ENCODE data around the gene RMC1. TPM values are rescaled to one million over a fixed set of nuclear protein-coding genes. Genes with fewer than 3 reads are reported as not detected.

RMC1 gene
- total RNA-seq, 1 donor from 2014 or later: 28.3 TPM

- H3K4me2 ChIP-seq (ENCODE audit: low read length): no peak overlapping the region
- no peak overlapping the region for H3K27ac ChIP-seq (ENCODE audit: low read depth, low read length)
- no peaks in the 10 kb centered on the region for H4K20me1 ChIP-seq (ENCODE audit: insufficient read depth, low read length)
- H3K4me1 ChIP-seq (ENCODE audit: insufficient read depth, low read length): no peaks in the 10 kb centered on the region
- Mint-ChIP-seq H3K9me3 (ENCODE audit: unreplicated experiment) (peaks cover 2% of the 10 kb centered on the region), H3K4me3 (ENCODE audit: unreplicated experiment) (peak overlapping the region; percentile 23), H3K36me3 (ENCODE audit: low read depth, unreplicated experiment) (peaks cover 40% of the 10 kb centered on the region), H3K27me3 (ENCODE audit: low read depth, unreplicated experiment) (no peaks in the 10 kb centered on the region), H3K27ac (ENCODE audit: unreplicated experiment) (peak overlapping the region; percentile 93), H3K4me1 (ENCODE audit: low read depth, unreplicated experiment) (peaks cover 54% of the 10 kb centered on the region)
- FAIRE-seq: no peak
- H2AFZ ChIP-seq (ENCODE audit: low read depth, low read length): no peak overlapping the region
- no peak overlapping the region for H3K9ac ChIP-seq (ENCODE audit: low read length)
- H3K36me3 ChIP-seq (ENCODE audit: insufficient read depth, low read length): peaks cover 47% of the 10 kb centered on the region
- H3K79me2 ChIP-seq (ENCODE audit: insufficient read depth, low read length): no peaks in the 10 kb centered on the region
- H3K27me3 ChIP-seq (ENCODE audit: insufficient read depth, low read length): no peaks in the 10 kb centered on the region
- no peak for TF ChIP-seq EZH2 (IDR thresholded peaks at IDR 0.05; ENCODE audit: insufficient read depth, low read length)
- no peak for DNase-seq (ENCODE audit: low read depth)
- no peaks in the 10 kb centered on the region for H3K9me3 ChIP-seq (ENCODE audit: insufficient read depth, low read depth, low read length)
- no peak overlapping the region for H3K4me3 ChIP-seq (ENCODE audit: insufficient read depth, low read depth, low read length)
Measured at GRCh38 chr18:23539911-23540525, 36.7 kb downstream of the RMC1 start.

GRCh38 chr18:23540867-23541266 lies 37.6 kb downstream of the RMC1 start:
- Histone ChIP-seq H3K9ac (ENCODE audit: low read length) (no peak overlapping the region), H3K4me2 (ENCODE audit: low read length) (no peak overlapping the region), H2AFZ (ENCODE audit: low read depth, low read length) (no peak overlapping the region), H4K20me1 (ENCODE audit: insufficient read depth, low read length) (no peaks in the 10 kb centered on the region), H3K4me1 (ENCODE audit: insufficient read depth, low read length) (no peaks in the 10 kb centered on the region), H3K27me3 (ENCODE audit: insufficient read depth, low read length) (no peaks in the 10 kb centered on the region), H3K79me2 (ENCODE audit: insufficient read depth, low read length) (no peaks in the 10 kb centered on the region), H3K4me3 (ENCODE audit: insufficient read depth, low read depth, low read length) (no peak overlapping the region), H3K27ac (ENCODE audit: low read depth, low read length) (peak overlapping the region; percentile 5), H3K9me3 (ENCODE audit: insufficient read depth, low read depth, low read length) (no peaks in the 10 kb centered on the region), H3K36me3 (ENCODE audit: insufficient read depth, low read length) (peaks cover 40% of the 10 kb centered on the region)
- Mint-ChIP-seq H3K4me1 (ENCODE audit: low read depth, unreplicated experiment) (peaks cover 54% of the 10 kb centered on the region), H3K9me3 (ENCODE audit: unreplicated experiment) (no peaks in the 10 kb centered on the region), H3K27me3 (ENCODE audit: low read depth, unreplicated experiment) (no peaks in the 10 kb centered on the region), H3K4me3 (ENCODE audit: unreplicated experiment) (no peak overlapping the region), H3K36me3 (ENCODE audit: low read depth, unreplicated experiment) (peaks cover 36% of the 10 kb centered on the region), H3K27ac (ENCODE audit: unreplicated experiment) (peak overlapping the region; percentile 93)
- FAIRE-seq (peak; percentile 9), DNase-seq (ENCODE audit: low read depth) (peak; percentile 78)
- no peak for TF ChIP-seq EZH2 (IDR thresholded peaks at IDR 0.05; ENCODE audit: insufficient read depth, low read length)
- no peak for TF ChIP-seq CTCF (IDR thresholded peaks at IDR 0.05; ENCODE audit: insufficient read depth, low read depth, low read length)

- TF ChIP-seq CTCF (IDR thresholded peaks at IDR 0.05; ENCODE audit: insufficient read depth, low read depth, low read length): no peak
- TF ChIP-seq EZH2 (IDR thresholded peaks at IDR 0.05; ENCODE audit: insufficient read depth, low read length): no peak
- Mint-ChIP-seq H3K9me3 (ENCODE audit: unreplicated experiment) (no peaks in the 10 kb centered on the region), H3K27me3 (ENCODE audit: low read depth, unreplicated experiment) (no peaks in the 10 kb centered on the region), H3K4me3 (ENCODE audit: unreplicated experiment) (peak overlapping the region; percentile 63), H3K36me3 (ENCODE audit: low read depth, unreplicated experiment) (peaks cover 36% of the 10 kb centered on the region), H3K4me1 (ENCODE audit: low read depth, unreplicated experiment) (peaks cover 56% of the 10 kb centered on the region), H3K27ac (ENCODE audit: unreplicated experiment) (peak overlapping the region; percentile 93)
- H3K79me2 ChIP-seq (ENCODE audit: insufficient read depth, low read length): no peaks in the 10 kb centered on the region
- no peak overlapping the region for H3K27ac ChIP-seq (ENCODE audit: low read depth, low read length)
- H3K4me1 ChIP-seq (ENCODE audit: insufficient read depth, low read length): no peaks in the 10 kb centered on the region
- H3K9ac ChIP-seq (ENCODE audit: low read length): no peak overlapping the region
- H3K4me2 ChIP-seq (ENCODE audit: low read length): no peak overlapping the region
- H3K36me3 ChIP-seq (ENCODE audit: insufficient read depth, low read length): peaks cover 35% of the 10 kb centered on the region
- H3K27me3 ChIP-seq (ENCODE audit: insufficient read depth, low read length): no peaks in the 10 kb centered on the region
- H2AFZ ChIP-seq (ENCODE audit: low read depth, low read length): no peak overlapping the region
- no peak for DNase-seq (ENCODE audit: low read depth)
- H3K4me3 ChIP-seq (ENCODE audit: insufficient read depth, low read depth, low read length): no peak overlapping the region
- H3K9me3 ChIP-seq (ENCODE audit: insufficient read depth, low read depth, low read length): no peaks in the 10 kb centered on the region
- no peaks in the 10 kb centered on the region for H4K20me1 ChIP-seq (ENCODE audit: insufficient read depth, low read length)
- no peak for FAIRE-seq
Measured at GRCh38 chr18:23541349-23542093, 38.2 kb downstream of the RMC1 start.

Data from astrocyte (in vitro differentiated cells and primary cell).